GM18907 (cell line): ENCODE measurements around the gene UBE2E1.

Experiments used
- ATAC-seq: cut with Tn5 transposase; IDR thresholded peaks from one replicate; pipeline ENCODE4 v1.9.1; 2021; ENCODE audit warnings: mild to moderate bottlenecking, moderate library complexity; ENCODE audit not compliant: unreplicated experiment

Gene UBE2E1

GRCh38 chr3:23819599-23820360, 14.0 kb downstream of the UBE2E1 start:
- ATAC-seq, result peak; percentile 60

- no peak for ATAC-seq
Observed at GRCh38 chr3:23820888-23821287, 15.1 kb downstream of the UBE2E1 start.

- ATAC-seq, result no peak
Observed at GRCh38 chr3:23821858-23822257, 16.1 kb downstream of the UBE2E1 start.

- ATAC-seq, result no peak
Observed at GRCh38 chr3:23822559-23822958, 16.8 kb downstream of the UBE2E1 start.

DNA sequence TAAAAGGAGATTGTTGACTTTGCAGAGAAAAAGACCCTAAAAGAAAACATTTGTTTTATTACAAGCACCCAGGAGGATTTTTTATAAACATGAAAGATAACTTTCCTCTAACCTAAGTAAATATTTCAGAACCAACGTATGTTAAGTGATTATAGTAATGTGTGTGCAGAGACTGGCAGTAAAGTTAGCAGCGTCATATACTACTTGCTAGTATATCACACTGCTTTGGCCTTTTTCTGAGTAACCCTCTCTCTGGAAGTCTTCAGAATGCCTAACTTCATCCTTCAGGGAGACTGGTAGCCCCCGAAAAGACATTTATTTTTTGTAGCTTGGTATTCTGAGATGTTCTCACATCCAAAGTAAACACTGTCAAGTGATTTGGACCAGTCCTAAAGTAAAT, 17.9 kb downstream of the UBE2E1 start:
- ATAC-seq, result no peak

GRCh38 chr3:23824699-23825444, 19.1 kb downstream of the UBE2E1 start:
- no peak for ATAC-seq

GRCh38 chr3:23825802-23826201, 20.0 kb downstream of the UBE2E1 start:
- ATAC-seq, result no peak

GRCh38 chr3:23826382-23827064, 20.8 kb downstream of the UBE2E1 start:
- no peak for ATAC-seq

GRCh38 chr3:23829242-23829934, 23.6 kb downstream of the UBE2E1 start:
- ATAC-seq, result peak; percentile 75

DNA sequence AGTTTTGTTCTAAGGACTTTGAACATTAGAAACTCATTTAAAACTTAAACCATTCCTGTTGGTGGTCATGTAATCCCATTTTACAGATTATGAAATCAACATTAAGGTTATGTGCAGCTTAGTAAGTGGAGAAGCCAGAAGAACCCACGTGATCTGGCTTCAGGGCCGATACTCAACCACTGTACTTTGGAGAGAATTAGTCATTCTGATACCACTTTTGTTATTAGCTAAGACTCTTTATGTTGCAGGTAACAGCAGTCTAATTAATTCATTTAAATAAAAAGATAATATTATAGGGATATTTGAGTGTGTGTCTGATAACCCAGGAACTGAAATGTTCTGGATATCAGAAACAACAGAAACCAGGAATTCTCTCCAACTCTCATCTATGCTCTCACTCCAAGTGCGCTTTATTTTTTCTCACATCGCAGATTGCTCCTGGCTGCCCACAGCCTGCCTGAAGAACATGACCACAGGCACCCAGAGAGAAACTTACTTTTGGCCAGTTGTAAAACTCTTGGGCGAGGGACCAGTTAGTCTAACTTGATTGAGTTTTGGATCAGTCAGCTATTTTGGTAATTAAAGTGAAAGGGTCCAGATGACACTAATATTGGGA, 25.2 kb downstream of the UBE2E1 start:
- ATAC-seq, result peak; percentile 86

- ATAC-seq, result peak; percentile 19
Observed at GRCh38 chr3:23831517-23832394, 26.0 kb downstream of the UBE2E1 start.

DNA sequence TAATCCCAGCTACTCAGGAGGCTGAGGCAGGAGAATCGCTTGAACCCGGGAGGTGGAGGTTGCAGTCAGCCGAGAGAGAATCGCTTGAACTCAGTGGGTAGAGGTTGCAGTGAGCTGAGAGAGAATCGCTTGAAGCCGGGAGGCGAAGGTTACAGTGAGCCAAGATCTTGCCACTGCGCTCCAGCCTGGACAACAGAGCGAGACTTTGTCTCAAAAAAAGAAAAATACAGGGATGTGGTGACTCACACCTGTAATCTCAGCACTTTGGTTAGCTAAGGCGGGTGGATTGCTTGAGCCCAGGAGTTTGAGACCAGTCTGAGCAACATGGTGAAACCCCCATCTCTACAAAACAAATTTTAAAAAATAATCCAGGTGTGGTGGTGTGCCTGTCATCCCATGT, 26.8 kb downstream of the UBE2E1 start:
- no peak for ATAC-seq

GRCh38 chr3:23834082-23834870, 28.5 kb downstream of the UBE2E1 start:
- ATAC-seq, result no peak

DNA sequence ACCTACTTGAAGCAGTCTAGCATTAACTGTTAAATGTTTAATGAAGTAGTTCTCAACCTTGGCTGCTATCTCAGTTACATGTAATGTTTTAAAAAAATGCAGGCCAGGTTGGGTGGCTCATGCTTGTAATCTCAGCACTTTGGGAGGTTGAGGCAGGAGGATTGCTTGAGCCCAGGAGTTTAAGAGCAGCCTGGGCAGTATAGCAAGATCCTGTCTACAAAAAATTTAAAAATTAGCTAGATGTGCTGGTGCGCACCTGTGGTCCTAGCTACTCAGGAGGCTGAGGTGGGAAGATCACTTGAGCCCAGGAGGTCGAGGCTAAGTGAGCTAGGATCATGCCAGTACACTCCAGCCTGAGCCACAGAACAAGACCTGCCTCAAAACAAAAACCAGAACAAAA, 29.3 kb downstream of the UBE2E1 start:
- no peak for ATAC-seq

- no peak for ATAC-seq
Observed at GRCh38 chr3:23835802-23836201, 30.0 kb downstream of the UBE2E1 start.

- ATAC-seq, result no peak
Observed at GRCh38 chr3:23836536-23837230, 30.9 kb downstream of the UBE2E1 start.

DNA sequence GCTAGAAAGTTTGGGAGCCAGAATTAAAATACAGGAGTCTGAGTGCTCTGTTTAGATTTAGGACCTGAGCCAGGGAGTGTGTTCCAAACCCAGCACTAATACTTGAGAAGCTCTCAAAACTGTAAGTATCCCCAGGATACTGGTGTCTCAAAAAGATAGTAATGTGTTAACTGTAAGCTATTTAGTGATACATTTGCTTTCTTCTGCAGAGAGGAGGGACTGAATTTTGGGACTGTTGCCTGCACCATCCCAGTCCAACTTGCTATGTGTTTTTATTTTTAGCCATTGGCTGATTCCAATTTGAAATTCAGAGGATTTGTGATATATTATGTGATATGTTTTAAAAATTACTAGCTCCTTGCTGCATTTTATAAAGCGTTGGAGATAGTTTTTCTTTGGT, 31.5 kb downstream of the UBE2E1 start:
- ATAC-seq, result peak; percentile 26

DNA sequence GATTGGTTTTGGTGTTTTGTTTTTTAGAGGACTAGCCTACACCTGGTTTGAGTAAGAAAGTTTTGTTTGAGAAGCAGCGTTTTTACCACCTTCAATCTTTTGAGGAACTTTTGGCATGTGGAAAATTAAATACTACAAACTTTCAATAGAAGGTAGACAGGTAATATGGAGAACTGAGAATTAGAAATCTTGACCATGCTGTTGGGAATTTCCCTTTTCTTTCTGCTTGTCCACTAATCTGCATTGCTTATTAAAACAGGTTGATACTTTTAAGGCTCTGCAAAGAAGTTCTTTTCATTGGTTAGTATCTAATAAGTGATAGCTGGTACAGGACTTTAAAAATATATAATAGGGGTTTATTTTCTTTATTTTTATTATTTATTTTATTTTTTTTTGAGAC, 31.9 kb downstream of the UBE2E1 start:
- peak; percentile 60 for ATAC-seq
